HPDE6-E6E7 (cell line): ENCODE data around the gene EIF3L.
"Not testable (repeated sequence)": the region's sequence is repeated elsewhere in the genome, so short reads cannot be mapped to it uniquely, and the experiment has no call there.

Experiments used
- DNase-seq: peaks from one replicate; pipeline ENCODE4 v3.0.0; 2011; ENCODE audit warnings: missing footprints; ENCODE audit errors: extremely low spot score

Gene EIF3L

DNA sequence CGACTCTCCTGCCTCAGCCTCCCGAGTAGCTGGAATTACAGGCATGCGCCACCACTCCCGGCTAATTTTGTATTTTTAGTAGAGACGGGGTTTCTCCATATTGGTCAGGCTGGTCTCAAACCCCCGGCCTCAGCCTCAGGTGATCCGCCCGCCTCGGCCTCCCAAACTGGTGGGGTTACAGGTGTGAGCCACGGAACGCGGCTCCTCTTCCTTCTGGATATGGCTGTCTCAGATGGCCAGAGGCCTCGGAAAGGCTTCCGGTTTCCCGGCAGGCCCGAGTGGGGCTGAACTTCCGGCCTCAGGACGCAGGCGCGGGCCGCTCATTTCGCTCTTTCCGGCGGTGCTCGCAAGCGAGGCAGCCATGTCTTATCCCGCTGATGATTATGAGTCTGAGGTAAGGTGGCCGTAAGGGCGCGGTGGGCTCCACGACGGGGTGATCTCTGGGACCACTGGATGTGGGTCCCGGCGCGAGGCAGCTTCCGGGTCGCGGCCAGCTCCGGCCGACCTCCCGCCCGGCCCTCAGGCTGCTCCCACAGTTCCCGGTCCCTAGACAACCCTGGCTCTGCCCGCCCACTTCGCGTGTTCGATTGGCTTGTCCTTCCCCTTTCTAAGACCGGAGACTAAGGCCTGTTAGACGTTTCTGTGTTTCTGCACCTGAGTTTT is at the start of gene EIF3L:
EIF3L (plus strand) TSS at position 331 of the 663 bp plus-strand sequence; CDS start at position 362, 31 bp downstream.
- peak; percentile 93 for DNase-seq

DNA sequence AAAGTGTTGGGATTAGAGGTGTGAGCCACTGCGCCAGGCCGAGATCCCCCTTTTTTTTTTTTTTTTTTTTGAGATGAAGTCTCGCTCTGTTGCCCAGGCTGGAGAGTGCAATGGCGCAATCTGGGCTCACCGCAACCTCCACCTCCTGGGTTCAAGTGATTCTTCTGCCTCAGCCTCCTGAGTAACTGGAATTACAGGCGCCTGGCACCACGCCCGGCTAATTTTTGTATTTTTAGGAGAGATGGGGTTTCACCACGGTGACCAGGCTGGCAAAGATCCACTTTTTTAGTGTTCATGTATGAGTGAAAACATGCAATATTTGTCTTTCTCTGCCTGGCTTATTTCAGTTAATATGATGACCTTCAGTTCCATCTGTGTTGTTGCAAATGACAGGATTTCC is 49.2 kb upstream of the EIF3L start:
- DNase-seq, result not testable (repeated sequence)

DNA sequence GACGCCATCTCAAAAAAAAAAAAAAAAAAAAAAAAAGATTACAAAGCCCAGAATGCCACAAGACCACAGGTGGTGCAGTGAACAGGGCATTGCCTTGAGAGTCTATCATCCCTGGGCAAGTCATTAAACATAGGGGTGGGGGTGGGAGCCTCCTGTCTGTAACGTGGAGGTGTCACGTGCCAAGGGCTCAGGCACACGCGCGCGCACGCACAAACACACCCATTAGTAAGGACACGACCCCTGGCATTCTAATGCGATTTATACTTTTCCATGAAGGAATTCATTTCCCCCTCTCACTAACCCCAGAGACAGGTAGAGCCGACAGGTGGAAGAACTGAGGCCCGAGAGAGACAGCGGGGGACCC is 47.3 kb upstream of the EIF3L start:
- DNase-seq, result no peak

DNA sequence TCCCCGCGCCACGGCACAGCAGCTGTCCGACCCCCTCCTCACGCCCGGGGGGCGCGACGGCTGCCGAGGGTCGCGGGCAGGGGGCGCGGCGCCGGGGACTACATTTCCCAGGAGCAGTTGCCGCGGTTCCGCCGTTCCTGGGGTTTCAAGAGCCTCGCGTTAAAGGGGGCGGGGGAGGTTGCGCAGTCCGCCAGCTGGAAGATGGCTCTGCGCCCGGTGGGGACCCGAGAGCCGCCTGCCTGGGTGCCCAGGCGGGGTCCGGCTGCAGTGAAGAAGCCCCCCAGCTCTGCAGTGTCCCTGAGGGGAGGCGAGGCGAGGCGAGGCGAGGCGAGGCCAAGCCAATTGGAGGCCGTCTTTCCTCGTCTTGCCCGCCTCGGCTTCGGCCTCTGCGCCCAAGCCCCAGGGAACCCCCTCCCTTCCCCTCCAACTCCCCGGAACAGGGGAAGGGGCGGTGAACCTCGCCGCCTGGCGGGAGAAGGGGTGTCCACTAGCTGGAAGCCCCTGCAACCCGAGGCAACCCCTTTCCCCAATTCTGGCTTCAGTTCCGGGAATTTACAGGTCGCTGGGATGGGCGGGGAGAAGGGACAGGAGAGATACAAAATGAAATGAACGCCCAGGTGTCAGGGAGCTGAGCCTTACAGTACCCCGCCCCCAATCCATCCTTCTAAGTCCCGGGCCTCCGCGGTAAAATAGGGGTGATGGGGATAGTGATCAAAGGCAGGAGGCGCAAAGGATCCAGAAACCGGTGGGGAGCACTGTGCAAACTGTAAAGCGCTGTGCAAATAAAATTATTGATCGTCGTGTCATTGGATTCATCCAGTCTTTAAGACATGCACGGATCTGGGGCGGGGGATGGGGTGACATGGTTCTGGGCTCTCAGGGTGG is 46.7 kb upstream of the EIF3L start:
- no peak for DNase-seq

DNA sequence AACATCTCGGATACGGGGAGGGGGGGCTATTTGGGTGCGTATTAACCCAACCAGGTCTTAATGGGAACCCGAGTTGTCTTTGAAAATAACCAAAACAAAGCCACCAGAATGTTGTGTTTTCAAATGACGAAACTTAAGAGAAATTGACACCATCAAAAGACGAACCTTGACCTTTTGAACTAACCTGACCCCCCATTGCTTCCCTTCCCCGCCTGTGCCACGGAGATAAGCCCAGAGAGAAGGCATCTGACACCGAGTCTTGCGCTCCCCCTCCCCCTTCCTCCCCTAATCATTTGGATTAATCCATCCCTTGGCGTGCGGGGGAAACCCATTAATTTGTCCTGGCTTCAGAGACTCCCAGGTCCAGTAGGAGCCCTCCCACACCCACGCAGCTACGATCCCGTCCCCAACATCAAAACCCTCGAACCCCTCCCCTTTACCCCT is 46.0 kb upstream of the EIF3L start:
- DNase-seq, result no peak

DNA sequence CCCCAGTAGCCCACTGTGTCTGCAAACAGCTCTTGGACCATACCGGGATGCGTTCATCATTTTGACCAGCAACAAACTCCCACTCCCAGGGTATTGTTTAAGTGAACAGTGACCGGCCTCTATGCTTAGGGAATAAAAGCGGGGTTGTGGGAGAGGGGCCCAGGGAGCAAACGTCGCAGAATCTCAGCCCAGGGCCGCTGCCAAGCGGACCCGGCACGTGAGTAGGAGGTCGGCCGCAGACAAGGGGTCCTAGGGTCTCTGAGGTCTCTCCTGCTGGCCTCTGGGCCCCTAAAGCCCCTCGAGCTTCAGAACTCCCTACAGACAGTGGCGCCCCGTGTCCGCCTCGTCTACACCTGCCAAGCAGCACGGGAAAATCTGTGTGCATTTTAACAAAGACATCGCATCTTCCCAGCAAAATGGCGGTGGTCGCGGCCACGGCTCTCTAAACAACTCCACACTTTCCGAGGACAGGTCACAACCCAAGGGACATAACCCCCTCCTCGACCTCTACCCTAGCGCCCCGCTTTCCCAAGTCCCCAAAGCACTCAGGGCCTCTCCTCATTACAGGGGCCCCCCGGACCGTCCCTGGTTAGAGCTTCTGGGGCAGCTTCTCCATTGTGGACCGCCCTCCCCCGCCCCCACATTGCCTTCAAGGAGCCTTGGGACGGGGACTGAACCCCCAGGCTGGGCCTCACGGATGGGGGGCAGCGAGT is 45.4 kb upstream of the EIF3L start:
- no peak for DNase-seq

DNA sequence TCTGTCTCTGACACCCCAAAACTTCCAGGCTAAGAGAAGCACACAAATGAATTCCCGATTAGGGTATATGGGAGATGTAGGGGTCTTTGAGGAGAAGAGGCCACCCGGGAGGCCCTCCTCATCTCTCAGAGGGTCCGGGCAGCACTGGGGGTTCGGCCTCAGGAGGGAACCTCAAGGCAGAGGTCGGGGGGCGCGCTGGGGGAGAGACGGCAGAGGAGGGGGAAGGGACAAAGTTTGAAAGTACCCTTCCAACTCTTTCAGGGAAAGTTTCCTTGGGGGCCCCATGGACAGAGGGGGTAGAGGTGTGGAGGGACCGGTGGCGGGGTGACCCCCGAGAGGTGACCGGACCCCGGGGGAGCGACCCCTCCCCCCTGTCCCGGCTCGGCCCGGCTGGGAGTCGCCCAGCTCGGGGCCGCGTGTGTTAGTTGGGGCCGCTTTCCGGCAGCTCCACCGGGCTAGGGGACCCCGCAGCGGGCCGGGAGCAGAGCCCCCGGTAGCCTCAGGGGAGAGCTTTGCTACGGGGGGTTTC is 44.8 kb upstream of the EIF3L start:
- no peak for DNase-seq

DNA sequence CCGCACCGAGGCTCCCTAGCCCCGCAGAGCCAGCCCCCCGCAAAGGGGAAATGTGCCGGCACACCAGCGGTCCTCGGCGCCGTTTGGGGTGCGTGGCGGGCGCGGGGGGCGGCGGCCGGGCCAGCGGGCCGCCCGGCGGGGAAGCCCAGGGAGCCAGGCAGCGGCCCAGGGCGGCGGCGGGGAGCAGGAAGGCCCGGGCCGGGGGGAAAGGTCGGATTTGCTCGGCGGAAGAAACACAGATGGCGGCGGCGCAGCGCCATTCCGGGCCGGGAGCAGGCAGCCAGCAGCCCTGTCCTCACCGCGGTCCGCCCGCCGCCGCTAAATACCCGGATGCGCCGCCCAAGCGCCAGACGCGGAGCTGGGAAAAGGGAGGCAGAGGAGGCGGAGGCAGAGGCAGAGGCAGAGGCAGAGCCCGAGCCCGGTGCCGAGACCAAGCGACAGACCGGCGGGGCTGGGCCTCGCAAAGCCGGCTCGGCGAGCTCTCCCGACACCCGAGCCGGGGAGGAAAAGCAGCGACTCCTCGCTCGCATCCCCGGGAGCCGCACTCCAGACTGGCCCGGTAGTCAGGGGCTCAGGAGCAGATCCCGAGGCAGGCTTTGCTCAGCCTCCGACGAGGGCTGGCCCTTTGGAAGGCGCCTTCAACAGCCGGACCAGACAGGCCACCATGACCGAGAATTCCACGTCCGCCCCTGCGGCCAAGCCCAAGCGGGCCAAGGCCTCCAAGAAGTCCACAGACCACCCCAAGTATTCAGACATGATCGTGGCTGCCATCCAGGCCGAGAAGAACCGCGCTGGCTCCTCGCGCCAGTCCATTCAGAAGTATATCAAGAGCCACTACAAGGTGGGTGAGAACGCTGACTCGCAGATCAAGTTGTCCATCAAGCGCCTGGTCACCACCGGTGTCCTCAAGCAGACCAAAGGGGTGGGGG is 44.1 kb upstream of the EIF3L start:
- DNase-seq, result no peak

DNA sequence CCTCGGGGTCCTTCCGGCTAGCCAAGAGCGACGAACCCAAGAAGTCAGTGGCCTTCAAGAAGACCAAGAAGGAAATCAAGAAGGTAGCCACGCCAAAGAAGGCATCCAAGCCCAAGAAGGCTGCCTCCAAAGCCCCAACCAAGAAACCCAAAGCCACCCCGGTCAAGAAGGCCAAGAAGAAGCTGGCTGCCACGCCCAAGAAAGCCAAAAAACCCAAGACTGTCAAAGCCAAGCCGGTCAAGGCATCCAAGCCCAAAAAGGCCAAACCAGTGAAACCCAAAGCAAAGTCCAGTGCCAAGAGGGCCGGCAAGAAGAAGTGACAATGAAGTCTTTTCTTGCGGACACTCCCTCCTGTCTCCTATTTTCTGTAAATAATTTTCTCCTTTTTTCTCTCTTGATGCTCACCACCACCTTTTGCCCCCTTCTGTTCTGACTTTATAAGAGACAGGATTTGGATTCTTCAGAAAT is 43.4 kb upstream of the EIF3L start:
- no peak for DNase-seq

DNA sequence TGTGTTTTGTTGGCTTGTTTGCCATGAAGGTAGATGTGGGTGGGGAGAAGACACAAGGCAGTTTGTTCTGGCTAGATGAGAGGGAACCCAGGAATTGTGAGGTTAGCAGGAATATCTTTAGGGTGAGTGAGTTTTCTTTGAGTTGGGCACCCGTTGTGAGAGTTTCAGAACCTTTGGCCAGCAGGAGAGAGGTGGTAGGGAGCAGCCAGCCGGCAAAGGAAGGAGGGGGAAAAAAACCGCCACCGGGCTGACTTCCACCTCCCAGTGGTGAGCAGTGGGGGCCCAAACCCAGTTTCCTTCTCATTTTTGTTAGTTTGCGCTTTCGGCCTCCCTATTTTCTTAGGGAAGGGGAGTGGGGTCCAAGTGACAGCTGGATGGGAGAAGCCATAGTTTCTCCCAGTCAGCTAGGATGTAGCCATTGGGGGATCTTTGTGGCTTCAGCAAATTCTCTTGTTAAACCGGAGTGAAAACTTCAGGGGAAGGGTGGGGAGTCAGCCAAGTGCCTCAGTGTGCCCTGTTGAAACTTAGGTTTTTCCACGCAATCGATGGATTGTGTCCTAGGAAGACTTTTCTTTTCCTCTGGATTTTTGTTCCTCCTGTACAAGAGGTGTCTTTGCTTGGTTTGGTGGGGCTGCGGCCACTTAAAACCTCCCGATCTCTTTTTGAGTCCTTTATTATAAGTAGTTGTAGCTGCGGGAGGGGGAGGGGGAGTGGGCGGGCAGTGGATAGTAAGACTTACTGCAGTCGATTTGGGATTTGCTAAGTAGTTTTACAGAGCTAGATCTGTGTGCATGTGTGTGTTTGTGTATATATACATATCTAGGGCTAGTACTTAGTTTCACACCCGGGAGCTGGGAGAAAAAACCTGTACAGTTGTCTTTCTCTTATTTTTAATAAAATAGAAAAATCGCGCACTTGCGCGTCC is 42.5 kb upstream of the EIF3L start:
- DNase-seq, result no peak

DNA sequence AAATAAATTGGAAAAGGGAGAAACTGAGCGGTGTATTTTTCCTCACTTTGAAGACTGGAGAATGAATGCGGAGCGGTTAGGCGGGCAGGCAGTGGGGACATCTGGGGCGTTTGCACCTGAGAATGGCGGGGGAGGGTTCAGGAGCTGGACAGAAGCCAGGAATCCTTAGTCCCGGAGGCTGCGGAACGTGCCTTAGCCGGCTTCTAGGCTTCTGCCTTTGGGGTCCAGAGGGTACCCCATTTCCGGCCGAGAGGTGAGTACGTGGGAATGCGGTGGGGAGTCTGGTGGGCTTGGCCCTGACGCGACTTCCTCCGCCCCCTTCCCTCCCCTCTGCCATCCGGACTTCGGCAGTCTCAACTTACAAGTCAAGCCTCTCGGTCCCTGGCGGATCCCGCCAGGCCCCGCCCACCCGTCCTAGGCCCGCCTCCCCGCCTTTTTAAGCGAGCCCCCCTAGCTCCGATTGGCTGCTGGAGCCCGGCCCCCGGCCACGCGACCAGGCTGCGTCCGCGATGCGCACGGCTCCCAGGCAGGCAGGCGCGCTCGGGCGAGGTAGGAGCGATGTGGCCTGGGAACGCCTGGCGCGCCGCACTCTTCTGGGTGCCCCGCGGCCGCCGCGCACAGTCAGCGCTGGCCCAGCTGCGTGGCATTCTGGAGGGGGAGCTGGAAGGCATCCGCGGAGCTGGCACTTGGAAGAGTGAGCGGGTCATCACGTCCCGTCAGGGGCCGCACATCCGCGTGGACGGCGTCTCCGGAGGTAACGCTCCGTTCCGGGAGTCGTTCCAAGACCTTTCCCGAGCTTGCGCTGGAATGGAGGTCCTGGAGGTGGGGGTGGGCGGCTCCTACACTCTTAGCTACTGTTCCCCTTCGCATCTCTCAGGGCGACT is 41.6 kb upstream of the EIF3L start, which contains the start of gene GCAT:
GCAT (plus strand) TSS at position 525 of the 884 bp plus-strand sequence; CDS start at position 559, 34 bp downstream.
- peak; percentile 91 for DNase-seq

DNA sequence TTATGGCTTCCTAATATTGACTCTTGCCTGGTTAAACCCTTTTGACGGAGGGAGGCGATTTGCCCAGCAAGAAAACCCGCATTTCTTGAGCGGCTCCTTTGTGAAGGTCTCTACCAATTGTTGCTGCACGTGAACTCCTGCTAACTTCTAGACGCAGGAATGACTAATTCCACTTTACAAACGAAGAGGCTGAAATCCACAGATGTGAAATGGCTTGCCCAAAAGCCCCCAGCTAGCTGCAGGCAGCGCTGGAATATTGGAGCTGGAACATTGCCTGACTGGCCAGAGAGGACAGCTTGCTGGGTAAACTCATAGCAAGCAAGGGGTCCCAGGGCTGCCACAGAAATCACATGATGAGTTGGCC is 40.9 kb upstream of the EIF3L start:
- no peak for DNase-seq

DNA sequence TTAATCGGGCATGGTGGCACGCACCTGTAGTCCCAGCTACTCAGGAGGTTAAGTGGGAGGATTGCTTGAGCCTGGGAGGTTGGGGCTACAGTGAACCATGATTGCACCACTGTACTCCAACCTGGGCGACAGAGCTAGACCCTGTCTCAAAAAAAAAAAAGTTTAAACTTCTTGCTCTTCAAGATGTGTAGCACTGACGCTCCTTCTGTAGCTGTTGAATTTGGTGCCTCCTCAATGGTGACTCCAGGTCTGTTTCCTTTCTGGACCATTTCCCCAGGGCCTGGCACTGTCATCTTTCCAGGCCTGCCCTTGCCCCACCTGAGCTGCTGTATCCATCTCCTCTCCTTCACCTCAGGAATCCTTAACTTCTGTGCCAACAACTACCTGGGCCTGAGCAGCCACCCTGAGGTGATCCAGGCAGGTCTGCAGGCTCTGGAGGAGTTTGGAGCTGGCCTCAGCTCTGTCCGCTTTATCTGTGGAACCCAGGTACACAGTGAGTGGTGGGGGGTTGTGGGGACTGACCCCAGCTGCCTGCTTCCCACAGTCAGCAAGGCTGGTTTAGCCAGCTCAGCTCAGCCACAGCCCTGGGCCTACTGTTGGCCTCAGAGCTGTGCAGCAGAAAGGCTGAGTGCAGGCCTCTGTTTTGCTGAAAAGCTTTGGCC is 39.4 kb upstream of the EIF3L start:
- DNase-seq, result no peak

DNA sequence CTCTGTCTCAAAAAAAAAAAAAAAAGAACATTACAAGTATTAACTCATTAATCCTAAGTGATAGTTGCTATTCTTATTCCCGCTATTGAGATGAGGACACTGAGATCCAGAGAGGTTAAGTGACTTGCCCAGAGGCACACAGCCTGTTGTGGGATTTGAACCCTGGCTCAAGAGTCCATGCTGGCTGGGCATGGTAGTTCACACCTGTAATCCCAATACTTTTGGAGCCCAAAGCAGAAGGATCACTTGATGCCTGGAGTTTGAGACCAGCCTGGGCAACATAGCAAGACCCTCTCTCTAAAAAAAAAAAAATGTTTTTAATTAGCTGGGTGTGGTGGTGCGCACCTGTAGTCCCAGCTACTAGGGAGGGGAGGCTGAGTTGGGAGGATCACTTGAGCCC is 37.4 kb upstream of the EIF3L start:
- no peak for DNase-seq

DNA sequence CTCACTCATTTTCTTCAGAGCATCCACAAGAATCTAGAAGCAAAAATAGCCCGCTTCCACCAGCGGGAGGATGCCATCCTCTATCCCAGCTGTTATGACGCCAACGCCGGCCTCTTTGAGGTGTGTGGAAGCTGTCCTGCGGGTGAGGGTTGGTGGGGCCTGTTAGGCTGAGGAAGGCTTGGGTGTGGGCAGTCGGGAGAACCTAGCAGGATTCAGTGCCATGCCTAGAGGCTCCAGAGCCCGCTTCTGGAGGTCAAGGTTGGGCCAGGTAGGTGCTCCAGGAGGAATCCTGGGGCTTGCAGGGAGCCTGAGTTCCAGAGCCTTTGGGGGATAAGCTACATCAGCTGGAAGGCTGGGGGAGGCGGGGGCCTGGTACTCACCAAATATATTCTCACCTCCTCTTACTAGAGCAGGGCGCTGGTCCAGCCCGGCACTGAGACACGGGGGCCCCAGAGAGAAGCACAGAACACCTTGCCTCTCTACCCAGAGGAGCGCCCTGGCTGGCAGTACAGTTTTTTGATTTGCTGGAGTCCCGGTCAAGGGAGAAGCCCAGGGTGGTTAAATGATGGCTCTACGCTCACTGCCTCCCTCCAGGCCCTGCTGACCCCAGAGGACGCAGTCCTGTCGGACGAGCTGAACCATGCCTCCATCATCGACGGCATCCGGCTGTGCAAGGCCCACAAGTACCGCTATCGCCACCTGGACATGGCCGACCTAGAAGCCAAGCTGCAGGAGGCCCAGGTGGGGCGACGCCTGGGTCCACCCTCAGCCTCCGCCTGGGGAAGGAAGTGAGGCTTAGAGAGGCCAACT is 36.1 kb upstream of the EIF3L start:
- DNase-seq, result no peak

DNA sequence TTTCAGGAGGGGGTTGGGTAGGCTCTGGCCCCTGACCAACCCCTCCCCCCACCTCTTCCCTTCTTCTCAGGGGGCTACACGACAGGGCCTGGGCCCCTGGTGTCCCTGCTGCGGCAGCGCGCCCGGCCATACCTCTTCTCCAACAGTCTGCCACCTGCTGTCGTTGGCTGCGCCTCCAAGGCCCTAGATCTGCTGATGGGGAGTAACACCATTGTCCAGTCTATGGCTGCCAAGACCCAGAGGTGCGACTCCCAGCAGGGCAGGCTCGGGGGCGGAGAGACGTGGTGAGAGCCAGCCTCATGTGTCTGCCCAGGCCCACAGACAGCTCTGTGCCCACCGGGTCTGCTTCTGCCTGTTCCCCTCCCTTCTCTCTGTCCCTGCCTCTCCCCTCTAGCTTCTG is 33.6 kb upstream of the EIF3L start:
- DNase-seq, result no peak

DNA sequence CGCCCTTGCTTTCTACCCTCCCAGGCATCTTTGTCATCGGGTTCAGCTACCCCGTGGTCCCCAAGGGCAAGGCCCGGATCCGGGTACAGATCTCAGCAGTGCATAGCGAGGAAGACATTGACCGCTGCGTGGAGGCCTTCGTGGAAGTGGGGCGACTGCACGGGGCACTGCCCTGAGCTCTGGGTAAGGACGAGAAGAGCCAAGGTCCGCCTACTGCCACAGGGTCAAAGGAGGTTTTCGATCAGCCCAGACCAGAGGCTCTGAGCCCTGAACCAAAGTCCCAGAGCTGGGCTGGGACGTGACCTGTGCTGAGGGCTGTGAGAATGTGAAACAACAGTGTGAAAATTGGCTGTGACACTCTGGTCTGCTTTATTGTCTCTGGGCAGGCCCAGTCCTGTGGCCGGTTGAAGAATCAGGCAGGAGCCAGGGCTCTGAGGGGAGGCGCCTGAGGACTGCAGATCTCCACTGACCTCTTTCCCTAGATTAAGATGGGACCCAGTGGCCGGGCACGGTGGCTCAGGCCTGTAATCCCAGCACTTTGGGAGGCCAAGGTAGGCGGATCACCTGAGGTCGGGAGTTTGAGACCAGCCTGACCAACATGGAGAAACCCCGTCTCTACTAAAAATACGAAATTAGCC is 32.6 kb upstream of the EIF3L start:
- DNase-seq, result no peak
